Left hindlimb (tissue), 1 donor: ENCODE measurements around the gene LDAF1.

Experiments
- DNase-seq: peaks from one replicate; pipeline ENCODE4 v3.0.0-alpha.2; 2018

The LDAF1 gene

GRCh38 chr16:21199607-21200218 lies 41.2 kb downstream of the LDAF1 start:
- DNase-seq = no peak

- no peak for DNase-seq
Measured at GRCh38 chr16:21203155-21203797, 44.8 kb downstream of the LDAF1 start.

GRCh38 chr16:21205303-21205702 lies 46.8 kb downstream of the LDAF1 start:
- DNase-seq = no peak

- no peak for DNase-seq
Measured at GRCh38 chr16:21206550-21206949, 48.1 kb downstream of the LDAF1 start.

- no peak for DNase-seq
Measured at GRCh38 chr16:21208446-21209230, 50.2 kb downstream of the LDAF1 start.

GRCh38 chr16:21211486-21211885 lies 53.0 kb downstream of the LDAF1 start, which contains the start of gene ZP2:
ZP2 (minus strand) TSS chr16:21211574; CDS start chr16:21211547, 27 bp downstream.
- DNase-seq = no peak

GRCh38 chr16:21214086-21214485 lies 55.6 kb downstream of the LDAF1 start:
- DNase-seq = no peak

GRCh38 chr16:21217121-21217520 lies 58.6 kb downstream of the LDAF1 start:
- DNase-seq = no peak

GRCh38 chr16:21218153-21218552 lies 59.7 kb downstream of the LDAF1 start:
- no peak for DNase-seq

- no peak for DNase-seq
Measured at GRCh38 chr16:21219551-21219950, 61.1 kb downstream of the LDAF1 start.

GRCh38 chr16:21222495-21223337 lies 64.2 kb downstream of the LDAF1 start:
- DNase-seq = no peak

GRCh38 chr16:21223787-21224186 lies 65.3 kb downstream of the LDAF1 start:
- DNase-seq = no peak

GRCh38 chr16:21224800-21225199 lies 66.3 kb downstream of the LDAF1 start:
- DNase-seq = no peak

GRCh38 chr16:21226749-21227148 lies 68.3 kb downstream of the LDAF1 start:
- no peak for DNase-seq

GRCh38 chr16:21227866-21228265 lies 69.4 kb downstream of the LDAF1 start:
- DNase-seq = no peak

- no peak for DNase-seq
Measured at GRCh38 chr16:21228361-21228872, 69.9 kb downstream of the LDAF1 start.
